KOPT-K1 (cell line): ENCODE data around the gene CLMN.

Experiments used
- H3K27ac ChIP-seq: fragments of 200-600 bp; sonication (generic); 2 replicates; pipeline ENCODE4 v1.5.1; 2016; ENCODE audit warnings: antibody characterized with exemption, mild to moderate bottlenecking, low read depth, low read length; ENCODE audit not compliant: poor library complexity, severe bottlenecking
- H3K36me3 ChIP-seq: fragments of 200-600 bp; sonication (generic); 2 replicates; pipeline ENCODE4 v1.5.1; 2017; ENCODE audit warnings: antibody characterized with exemption, mild to moderate bottlenecking, low read length, moderate library complexity; ENCODE audit not compliant: insufficient read depth
- H3K9me3 ChIP-seq: fragments of 200-600 bp; sonication (generic); 2 replicates; pipeline ENCODE4 v1.5.1; 2017; ENCODE audit warnings: antibody characterized with exemption, low read length, mild to moderate bottlenecking; ENCODE audit not compliant: insufficient read depth, poor library complexity, severe bottlenecking

Gene CLMN

DNA sequence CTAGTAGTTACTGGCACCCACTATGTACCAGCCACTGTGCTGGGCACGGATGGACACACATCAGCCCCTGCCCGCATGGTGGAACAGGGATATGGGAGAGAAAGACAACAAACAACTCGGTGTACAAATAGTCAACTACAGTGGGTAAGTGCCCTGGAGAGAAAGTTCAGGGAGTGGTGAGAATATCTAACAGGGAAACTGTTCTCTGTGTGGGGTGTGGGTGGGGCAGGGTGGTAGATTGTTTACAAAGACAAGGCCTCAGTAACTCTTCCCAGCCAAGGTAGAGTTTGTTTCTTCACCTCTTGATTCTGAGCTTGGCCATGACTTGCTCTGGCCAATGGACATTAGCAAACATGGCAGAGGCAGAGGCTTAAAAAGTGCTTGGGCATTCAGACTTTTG lies 12.9 kb upstream of the CLMN start:
- H3K27ac ChIP-seq, result no peak overlapping the region
- H3K9me3 ChIP-seq, result no peaks in the 10 kb centered on the region
- no peaks in the 10 kb centered on the region for H3K36me3 ChIP-seq

DNA sequence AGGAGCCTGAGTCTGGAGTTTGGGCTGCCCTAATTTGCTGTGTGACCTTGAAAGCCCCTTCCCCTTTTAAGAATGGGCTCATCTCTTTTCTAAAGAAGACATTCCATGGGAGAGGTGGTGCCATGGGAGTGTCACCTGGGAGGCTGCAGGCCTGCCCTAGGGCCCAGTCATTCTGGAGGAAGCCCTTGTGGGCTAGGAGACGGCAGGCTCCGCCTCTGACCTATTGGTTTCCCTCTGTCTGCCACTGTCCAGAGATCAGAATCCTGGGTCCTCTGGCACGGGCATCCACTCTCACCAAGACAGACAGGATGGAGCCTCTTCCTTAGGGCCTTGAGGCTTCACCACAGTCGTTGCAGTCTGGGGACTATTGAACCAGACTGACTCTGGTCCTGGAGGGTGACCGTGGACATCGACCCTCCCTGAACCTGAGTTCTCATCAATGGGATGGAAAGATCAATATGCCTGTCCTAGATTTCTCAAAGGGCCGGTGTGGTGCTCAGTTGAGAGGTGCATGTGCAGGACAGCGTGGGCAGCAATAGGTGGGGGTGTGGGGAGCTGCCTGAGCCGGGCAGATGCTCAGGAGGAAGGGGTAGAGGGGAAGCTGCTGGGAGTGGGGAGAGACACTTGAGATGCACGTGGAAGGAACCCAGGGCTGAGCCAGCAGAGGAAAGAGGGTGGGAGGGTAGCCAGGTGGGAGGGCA lies 12.2 kb upstream of the CLMN start:
- no peaks in the 10 kb centered on the region for H3K9me3 ChIP-seq
- no peak overlapping the region for H3K27ac ChIP-seq
- no peaks in the 10 kb centered on the region for H3K36me3 ChIP-seq

DNA sequence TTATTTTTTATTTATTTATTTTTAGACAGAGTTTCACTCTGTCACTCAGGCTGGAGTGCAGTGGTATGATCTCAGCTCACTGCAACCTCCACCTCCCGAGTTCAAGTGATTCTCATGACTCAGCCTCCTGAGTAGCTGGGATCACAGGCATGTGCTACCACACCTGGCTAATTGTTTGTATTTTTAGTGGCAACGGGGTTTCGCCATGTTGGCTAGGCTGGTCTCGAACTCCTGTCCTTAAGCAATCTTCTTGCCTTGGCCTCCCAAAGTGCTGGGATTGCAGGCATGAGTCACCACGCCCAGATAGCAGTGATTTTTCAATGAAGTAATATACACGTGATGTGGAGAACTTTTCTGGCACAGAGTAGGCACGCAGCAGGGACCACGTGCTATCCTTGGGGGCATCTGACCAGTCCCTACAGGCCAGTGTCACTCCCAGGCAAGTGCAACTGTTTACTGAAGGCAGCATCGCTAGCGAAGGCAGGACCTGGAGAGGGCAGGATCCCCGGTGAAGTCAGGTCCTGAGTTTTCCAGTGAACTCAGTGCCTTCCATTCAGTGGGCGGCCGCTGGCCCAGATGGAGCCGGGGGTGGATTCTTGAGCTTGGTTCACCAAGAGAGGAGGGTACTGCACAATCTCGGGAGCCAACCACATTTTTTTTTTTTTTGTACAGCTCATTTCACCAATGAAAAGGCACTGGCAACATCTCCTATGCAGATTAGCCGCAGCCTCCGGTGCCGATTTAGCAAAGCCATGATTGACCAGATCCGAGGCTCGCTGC lies 11.1 kb upstream of the CLMN start:
- no peak overlapping the region for H3K27ac ChIP-seq
- H3K9me3 ChIP-seq, result no peaks in the 10 kb centered on the region
- no peaks in the 10 kb centered on the region for H3K36me3 ChIP-seq

DNA sequence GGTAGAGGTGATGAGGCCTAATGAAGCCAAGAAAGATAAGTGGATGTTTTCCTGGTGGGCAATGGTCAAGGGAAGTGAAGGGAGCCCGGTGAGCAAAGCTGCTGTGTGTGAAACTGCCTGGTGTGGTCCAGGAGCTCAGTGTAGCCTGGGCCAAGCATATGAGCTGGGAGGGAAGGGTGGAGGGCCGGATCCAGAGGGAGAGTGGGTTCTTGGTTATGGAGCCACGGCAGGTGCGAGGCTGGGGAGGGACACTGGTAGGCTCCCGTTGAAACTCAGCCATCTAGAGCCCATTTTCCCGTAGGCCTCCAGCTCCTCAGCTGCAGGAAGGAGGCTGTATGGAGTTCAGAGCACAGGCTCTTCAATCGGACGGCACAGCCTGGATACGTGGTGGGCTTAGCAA lies 10.2 kb upstream of the CLMN start:
- no peak overlapping the region for H3K27ac ChIP-seq
- no peaks in the 10 kb centered on the region for H3K9me3 ChIP-seq
- H3K36me3 ChIP-seq, result no peaks in the 10 kb centered on the region

DNA sequence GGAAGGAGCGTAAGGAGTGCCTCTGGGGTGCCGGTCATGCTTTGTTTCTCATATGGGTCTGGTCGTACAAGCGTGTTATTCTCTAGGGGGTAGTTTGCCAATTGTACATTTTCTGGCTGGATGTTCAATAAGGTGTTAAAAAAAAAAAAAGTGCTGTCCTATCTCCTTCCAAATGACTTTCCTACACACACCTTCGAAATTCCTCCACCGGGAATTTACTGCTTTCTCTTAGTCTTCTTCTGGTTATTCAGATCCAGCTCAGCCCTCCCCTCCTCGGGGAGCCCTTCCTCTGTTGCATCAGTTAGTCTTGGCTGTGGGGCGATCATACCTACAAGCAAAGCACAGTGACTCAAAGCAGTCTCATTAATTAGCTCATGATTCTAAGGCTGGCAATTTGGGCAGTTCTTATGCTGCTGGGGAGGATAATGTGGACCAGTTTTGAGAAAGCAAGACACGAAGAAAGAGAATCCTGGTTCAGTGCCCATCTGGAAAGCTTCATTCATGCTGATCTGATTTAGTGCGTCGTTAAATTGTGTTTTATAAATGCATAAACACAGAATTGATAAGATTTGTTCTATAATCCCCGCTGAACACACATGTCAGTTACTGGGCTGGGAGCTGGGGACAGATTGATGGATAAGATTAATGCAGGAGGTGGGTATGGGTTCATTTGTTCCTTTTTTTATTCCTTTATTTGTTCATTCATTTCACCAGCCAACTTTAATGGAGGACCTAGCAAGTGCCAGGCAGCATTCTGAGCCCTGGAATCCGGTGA lies 9.2 kb upstream of the CLMN start:
- no peaks in the 10 kb centered on the region for H3K36me3 ChIP-seq
- no peaks in the 10 kb centered on the region for H3K9me3 ChIP-seq
- no peak overlapping the region for H3K27ac ChIP-seq

DNA sequence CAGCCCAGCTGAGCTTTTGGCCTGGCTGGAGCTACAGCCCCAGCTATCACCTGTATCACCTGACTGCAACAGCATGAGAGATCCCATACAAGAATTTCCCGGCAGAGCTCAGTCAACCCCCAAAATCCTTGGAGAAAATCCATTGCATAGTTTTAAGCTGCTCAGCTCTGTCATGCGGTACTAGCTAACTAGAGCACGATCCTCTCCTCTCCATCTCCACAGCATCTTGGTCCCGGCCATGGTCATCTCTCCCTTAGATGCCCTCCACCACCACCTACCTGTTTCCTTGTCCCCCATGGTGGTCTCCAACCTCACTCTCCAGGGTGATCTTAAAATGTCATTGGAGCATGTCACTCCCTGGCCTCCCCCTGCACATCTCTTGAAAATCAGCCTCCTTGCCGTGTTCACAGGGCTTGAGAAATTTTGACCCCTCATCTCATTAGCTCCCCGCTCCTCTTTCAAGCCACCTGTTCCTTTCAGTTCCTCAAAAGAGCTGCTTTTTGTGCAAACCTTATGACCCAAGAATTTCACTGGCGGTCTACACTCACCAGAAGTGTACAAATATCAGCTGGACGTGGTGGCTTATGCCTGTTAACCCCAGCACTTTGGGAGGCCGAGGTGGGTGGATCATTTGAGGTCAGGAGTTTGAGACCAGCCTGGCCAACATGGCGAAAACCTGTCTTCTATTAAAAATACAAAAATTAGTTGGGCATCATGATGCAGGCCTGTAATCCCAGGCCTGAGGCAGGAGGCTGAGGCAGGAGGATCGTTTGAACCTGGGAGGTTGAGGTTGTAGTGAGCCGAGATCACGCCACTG lies 8.1 kb upstream of the CLMN start:
- H3K36me3 ChIP-seq, result no peaks in the 10 kb centered on the region
- H3K27ac ChIP-seq, result no peak overlapping the region
- no peaks in the 10 kb centered on the region for H3K9me3 ChIP-seq

DNA sequence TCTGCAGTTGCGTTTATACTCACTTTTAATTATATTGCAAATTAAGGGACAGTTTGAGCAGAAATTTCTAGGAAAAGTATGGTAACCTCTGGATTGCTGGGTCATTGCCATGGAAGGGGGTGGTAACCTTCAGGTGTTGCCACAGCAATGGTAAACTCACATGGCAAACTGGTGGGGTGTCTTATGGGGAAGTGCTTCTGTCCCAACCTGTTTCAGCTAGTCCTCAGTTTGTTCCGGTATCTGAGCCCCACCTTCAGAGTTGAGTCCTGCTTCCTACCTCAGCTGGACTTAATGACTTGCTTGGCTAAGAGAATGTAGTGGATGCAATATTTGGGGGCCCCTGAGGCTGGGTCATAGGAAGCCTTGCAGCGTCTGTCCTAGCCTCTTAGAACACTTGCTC lies 7.3 kb upstream of the CLMN start:
- no peaks in the 10 kb centered on the region for H3K36me3 ChIP-seq

DNA sequence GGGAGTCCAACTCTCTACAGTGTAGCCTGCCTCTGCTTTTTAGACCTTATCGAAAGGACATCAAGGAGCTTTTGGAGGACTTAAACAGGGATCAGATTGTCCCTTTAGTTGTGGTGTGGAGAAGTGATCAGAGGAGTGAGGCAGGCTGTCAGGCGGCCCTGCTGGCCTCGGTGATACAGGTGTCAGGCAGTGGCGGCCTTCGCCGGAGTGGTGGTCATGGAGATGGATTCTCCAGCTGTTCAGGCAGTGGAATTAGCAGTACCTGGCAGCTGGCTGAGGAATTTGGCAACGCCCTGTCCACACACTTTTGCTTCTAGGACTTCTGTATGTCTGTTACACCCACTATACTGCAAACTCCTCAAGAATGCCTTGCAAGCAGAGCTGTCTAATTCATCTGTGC lies 4.2 kb upstream of the CLMN start:
- Histone ChIP-seq H3K9me3 (no peaks in the 10 kb centered on the region), H3K36me3 (no peaks in the 10 kb centered on the region), H3K27ac (no peak overlapping the region)

More for the DNA sequence above, 7.3 kb upstream of the CLMN start:
- H3K27ac ChIP-seq, result no peak overlapping the region
- no peaks in the 10 kb centered on the region for H3K9me3 ChIP-seq

DNA sequence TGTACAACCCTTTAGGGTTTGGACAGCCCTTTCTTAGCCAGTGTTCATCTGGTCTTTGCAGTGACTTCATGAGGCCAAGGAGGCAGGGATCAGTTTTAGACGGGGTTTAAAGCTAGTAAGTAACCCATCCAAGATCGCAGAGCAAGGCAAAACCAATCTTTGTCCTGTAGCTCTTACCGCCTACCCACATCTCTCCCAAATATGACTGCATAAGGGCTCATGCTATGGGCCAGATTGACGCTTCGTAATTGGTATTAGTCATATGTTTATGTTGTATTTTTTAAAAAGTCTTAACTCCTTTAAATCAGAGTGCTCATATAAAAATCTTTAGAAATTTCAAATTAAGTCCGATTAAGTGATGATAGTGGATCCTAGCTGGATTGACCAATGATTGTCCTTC lies 3.7 kb upstream of the CLMN start:
- Histone ChIP-seq H3K9me3 (no peaks in the 10 kb centered on the region), H3K27ac (no peak overlapping the region), H3K36me3 (no peaks in the 10 kb centered on the region)

DNA sequence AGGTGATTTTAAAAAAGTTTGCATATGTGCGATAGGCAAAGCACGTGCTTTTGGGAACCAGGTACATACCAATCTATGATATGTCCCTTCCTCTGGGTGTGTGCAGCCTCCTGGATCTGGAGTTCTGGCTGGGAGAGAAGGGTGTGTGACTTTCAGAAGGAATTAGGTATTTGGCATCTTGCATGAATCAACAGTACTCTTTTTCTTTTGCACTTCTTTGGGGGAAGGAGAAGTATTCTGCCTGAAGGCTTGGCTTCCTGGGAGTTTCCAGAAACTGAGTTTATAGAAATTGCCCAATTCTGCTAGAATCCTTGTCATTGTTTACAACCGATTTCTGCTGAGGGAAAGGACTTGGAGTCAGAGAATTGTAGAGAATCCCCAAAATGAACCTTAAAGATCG lies 2.9 kb upstream of the CLMN start:
- Histone ChIP-seq H3K36me3 (no peaks in the 10 kb centered on the region), H3K27ac (no peak overlapping the region), H3K9me3 (no peaks in the 10 kb centered on the region)

DNA sequence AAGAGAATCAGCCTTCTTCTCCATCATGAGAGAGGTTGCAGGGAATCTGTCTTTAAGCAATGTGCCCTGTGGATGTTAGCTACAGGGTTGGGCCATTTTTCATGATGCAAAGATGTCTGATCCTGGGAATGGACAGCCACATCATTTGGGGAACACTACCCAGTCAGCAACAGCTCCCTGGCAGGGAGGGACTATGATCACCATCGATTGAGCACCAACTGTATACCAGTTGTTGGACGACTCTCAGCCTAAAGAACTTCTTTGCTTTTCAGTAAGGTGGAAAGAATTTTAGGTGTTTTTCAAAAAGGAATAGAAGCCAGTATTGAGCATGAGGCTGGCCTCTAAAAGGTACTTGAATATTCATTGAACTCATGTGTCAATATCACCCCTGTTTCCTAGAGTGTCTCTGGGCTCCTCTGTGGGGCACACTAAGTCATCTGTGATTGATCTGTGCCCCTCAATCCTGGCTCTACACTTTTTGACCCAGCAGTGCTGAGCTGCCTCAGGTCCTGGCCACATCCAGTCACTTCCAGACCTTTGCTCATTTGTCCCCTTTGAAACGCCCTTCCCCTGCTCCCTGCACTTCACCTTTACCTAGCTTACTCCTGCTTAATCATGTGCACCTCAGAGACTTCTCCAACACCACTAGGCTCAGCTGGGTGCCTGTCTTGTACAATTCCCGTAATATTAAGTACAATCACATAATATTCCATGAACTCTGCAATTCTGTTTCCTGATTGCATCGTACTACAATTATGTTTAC lies 2.2 kb upstream of the CLMN start:
- no peaks in the 10 kb centered on the region for H3K36me3 ChIP-seq
- no peak overlapping the region for H3K27ac ChIP-seq
- no peaks in the 10 kb centered on the region for H3K9me3 ChIP-seq

DNA sequence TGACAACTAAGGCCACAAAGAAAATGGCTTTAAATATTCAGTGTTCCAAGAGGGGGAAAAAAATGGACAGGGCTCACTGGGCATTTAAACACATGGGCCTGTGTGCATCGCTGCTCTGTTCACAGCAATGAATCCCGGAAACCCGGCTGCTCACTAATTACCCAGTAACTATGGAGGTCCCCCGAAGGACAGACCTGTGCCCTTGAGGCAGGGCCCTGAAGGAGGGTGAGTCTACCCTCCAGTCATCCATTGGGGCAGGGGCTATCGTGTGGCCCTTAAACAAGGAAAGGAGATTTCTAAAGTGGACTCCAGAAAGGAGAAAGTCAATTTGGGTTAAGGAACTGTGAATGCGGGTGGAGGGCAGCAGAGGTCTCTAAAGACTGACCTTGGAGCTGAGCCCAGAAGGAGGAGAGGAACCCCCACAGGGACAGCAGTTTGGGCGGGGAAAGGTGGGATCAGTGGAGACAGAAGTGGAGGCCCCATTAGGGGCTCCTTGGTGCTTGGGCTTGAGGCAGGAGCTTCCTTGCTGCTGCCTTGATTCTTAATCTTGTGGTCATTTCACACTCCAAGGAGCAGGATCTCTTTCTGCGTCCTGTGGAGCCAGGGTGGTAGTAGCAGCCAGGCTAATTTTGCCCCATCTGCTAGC lies 1.4 kb upstream of the CLMN start:
- H3K9me3 ChIP-seq, result no peaks in the 10 kb centered on the region
- H3K36me3 ChIP-seq, result no peaks in the 10 kb centered on the region
- no peak overlapping the region for H3K27ac ChIP-seq

DNA sequence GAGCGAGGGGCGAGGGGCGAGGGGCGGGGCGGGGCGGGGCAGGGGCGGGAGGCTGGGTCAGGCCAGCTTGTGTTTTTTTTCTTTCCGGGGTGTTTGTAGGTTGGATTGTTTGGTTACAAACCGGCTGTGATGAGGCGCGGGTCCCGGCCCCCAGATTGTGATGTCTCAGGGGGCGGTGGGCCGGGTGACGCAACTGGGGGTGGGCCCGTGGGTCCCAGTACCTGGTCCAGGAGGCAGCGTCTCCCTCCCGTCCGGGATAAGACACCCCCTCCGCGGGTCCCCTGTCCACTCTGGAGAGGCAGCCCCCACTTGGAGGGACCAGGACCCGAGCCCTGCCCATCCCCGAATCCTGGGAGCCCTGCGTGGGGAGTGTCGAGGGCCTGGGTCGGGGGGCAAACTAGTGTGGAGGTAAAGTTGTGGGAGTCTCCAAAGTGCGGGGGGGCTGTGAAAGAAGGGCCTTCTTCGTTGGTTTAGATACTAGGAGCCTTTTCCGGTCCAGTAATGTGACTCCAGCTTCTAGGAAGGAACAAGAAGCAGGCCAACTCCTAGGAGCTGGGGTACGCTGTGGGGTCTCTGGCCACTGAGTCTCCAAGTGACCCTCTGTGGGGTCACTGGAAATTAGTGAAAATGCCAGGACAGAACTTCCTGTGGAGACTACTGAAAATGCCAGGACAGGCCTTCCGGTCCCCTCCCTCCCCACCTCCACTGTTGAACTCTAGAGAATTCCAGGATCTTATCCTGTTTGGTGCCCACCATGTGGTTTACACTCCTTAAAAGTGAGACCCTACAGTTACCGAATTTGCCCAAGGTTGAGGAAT lies 579 bp upstream of the CLMN start:
- Histone ChIP-seq H3K27ac (no peak overlapping the region), H3K36me3 (no peaks in the 10 kb centered on the region), H3K9me3 (no peaks in the 10 kb centered on the region)
